Natural killer cell treated with Interleukin-12 subunit alpha and Interleukin-12 subunit beta and Interleukin-15 and Interleukin-18, amount 100 ng/mL, for 72 hours (primary cell): ENCODE results near the gene TESMIN. TPM values are rescaled to one million over a fixed set of nuclear protein-coding genes. Genes with fewer than 3 reads are reported as not detected.

ENCODE experiments used
- ATAC-seq, 2 donors: fragments of 150-1000 bp; cut with Tn5 transposase in 1 of 2; sonication (Bioruptor Pico), chemical (Tn5 transposase) in 1 of 2; 2 replicates each; pipeline ENCODE4 v1.10.0; 2021
- DNase-seq: peaks from one replicate; pipeline ENCODE4 v3.0.0; 2022; ENCODE audit warnings: low spot score
- H3K27ac Mint-ChIP-seq, 2 donors: 1 replicate in 1 of 2; 2 replicates in 1 of 2; pipeline ENCODE4 v1.8.0; 2022; ENCODE audit warnings: mixed read lengths in 2 of 2, mild to moderate bottlenecking in 1 of 2, moderate library complexity in 1 of 2
- H3K27me3 Mint-ChIP-seq, 2 donors: 1 replicate in 1 of 2; 2 replicates in 1 of 2; pipeline ENCODE4 v1.8.0; 2022; ENCODE audit warnings: mixed read lengths in 2 of 2
- H3K36me3 Mint-ChIP-seq: one replicate; pipeline ENCODE4 v1.8.0; 2022; ENCODE audit warnings: mixed read lengths
- H3K4me1 Mint-ChIP-seq, 2 donors: 1 replicate in 1 of 2; 2 replicates in 1 of 2; pipeline ENCODE4 v1.8.0; 2022; ENCODE audit warnings: low read depth in 2 of 2, mixed read lengths in 2 of 2, mild to moderate bottlenecking in 1 of 2
- H3K4me3 Mint-ChIP-seq: one replicate; pipeline ENCODE4 v1.8.0; 2022; ENCODE audit warnings: mixed read lengths
- H3K9me3 Mint-ChIP-seq: 2 replicates; pipeline ENCODE4 v1.8.0; 2022; ENCODE audit warnings: mixed read lengths
- total RNA-seq, 2 donors: library from RNA; stranded (reverse); gene quantifications; one replicate each; pipeline ENCODE4 v1.2.3, GENCODE V29; 2022

The TESMIN gene
- total RNA-seq, 2 donors from 2014 or later = 0.98 to 4.9 TPM

- H3K27me3 Mint-ChIP-seq = no peaks in the 10 kb centered on the region
- H3K4me1 Mint-ChIP-seq = peaks cover 0 to 14% of the 10 kb centered on the region in 2 donors
- ATAC-seq = no peak
- no peak for DNase-seq
- no peak overlapping the region for H3K27ac Mint-ChIP-seq
- no peak overlapping the region for H3K4me3 Mint-ChIP-seq
- no peaks in the 10 kb centered on the region for H3K9me3 Mint-ChIP-seq
- H3K36me3 Mint-ChIP-seq = no peaks in the 10 kb centered on the region
Measured at GRCh38 chr11:68751004-68751325, 355 bp downstream of the TESMIN start.

- no peak for DNase-seq
- H3K4me1 Mint-ChIP-seq = peaks cover 0 to 14% of the 10 kb centered on the region in 2 donors
Measured at GRCh38 chr11:68750195-68751003, 921 bp downstream of the TESMIN start.

GRCh38 chr11:68749229-68750123, 1.8 kb downstream of the TESMIN start:
- Mint-ChIP-seq H3K27ac (peak overlapping the region; percentile 55 to 70), H3K4me1 (peaks cover 0 to 14% of the 10 kb centered on the region in 2 donors), H3K9me3 (no peaks in the 10 kb centered on the region), H3K36me3 (no peaks in the 10 kb centered on the region), H3K27me3 (no peaks in the 10 kb centered on the region), H3K4me3 (peak overlapping the region; percentile 26)
- DNase-seq (no peak), ATAC-seq (no peak)

More at GRCh38 chr11:68750195-68751003, 921 bp downstream of the TESMIN start:
- no peaks in the 10 kb centered on the region for H3K36me3 Mint-ChIP-seq
- peak overlapping the region; percentile 26 for H3K4me3 Mint-ChIP-seq
- ATAC-seq = no peak
- no peaks in the 10 kb centered on the region for H3K9me3 Mint-ChIP-seq
- H3K27ac Mint-ChIP-seq = peak overlapping the region; percentile 55 to 70
- no peaks in the 10 kb centered on the region for H3K27me3 Mint-ChIP-seq

DNA sequence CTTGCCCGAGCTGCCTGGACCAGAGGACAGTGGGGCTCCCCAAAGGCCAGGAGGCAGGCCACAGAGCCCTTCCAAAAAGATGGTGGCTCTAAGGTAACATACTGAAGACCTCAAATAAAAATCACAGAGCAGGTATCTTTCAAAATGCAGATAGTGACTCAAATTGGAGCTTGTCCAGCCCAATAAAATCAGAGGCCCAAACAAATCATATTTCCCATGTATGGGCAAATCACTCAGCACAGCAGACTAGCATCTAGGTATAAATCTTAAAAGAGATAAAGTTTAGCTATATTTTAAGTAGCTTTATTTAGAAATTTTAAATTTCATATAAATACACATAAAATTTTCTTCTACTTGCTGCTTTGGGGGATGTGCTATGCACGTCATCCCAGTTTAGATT, 3.3 kb downstream of the TESMIN start:
- Mint-ChIP-seq H3K36me3 (no peaks in the 10 kb centered on the region), H3K4me3 (no peak overlapping the region), H3K27me3 (no peaks in the 10 kb centered on the region), H3K4me1 (peaks cover 0 to 9% of the 10 kb centered on the region in 2 donors), H3K27ac (no peak overlapping the region), H3K9me3 (no peaks in the 10 kb centered on the region)
- ATAC-seq (no peak), DNase-seq (no peak)

DNA sequence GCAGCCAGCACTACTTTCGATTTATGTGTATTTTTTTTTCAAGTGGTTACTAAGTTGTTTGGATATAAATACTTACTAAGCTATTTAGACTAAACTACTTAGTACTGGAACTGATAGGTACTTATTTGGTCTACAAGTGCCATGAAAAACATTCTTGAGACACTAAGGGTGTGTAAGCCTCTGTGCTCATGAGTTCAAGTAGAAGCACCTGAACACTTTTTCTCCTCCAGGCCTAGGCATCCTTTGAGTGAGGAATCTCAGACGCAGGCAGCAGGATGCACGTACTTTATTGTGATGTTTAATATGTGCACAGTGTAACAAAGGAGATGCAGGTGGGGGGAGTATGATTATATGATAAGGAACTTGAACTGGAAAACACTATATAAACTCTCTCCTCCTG, 7.8 kb downstream of the TESMIN start:
- no peak for DNase-seq
- Mint-ChIP-seq H3K4me3 (no peak overlapping the region), H3K27ac (no peak overlapping the region), H3K27me3 (no peaks in the 10 kb centered on the region), H3K9me3 (no peaks in the 10 kb centered on the region), H3K36me3 (no peaks in the 10 kb centered on the region), H3K4me1 (no peaks in the 10 kb centered on the region)
- ATAC-seq = no peak

- H3K9me3 Mint-ChIP-seq = no peaks in the 10 kb centered on the region
- H3K27me3 Mint-ChIP-seq = no peaks in the 10 kb centered on the region
- H3K4me1 Mint-ChIP-seq = no peaks in the 10 kb centered on the region
- no peaks in the 10 kb centered on the region for H3K36me3 Mint-ChIP-seq
- no peak overlapping the region for H3K27ac Mint-ChIP-seq
- H3K4me3 Mint-ChIP-seq = no peak overlapping the region
- DNase-seq (no peak), ATAC-seq (no peak)
Measured at GRCh38 chr11:68741463-68741862, 9.9 kb downstream of the TESMIN start.

DNA sequence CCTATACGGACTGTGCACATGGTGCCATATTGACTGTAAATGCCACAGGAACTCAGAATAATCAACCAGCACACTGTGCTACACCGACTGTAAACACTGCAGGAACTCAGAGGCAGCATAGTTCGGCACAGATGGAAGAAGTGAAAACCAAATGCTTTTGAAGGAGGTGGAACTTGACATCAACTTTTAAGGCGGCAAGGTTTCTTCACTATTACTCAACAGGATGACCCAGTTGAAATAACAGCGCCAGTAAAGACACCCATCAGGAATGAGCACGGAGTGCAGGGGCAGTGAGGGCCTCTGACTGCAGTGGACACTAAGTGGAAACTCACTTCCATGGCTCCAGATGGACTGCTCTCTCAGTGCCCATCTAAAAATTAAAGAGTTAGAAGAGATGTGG, 15.7 kb downstream of the TESMIN start:
- Mint-ChIP-seq H3K9me3 (no peaks in the 10 kb centered on the region), H3K4me1 (no peaks in the 10 kb centered on the region), H3K27me3 (peaks cover 0 to 8% of the 10 kb centered on the region in 2 donors), H3K4me3 (no peak overlapping the region), H3K27ac (no peak overlapping the region), H3K36me3 (no peaks in the 10 kb centered on the region)
- DNase-seq (no peak), ATAC-seq (peak in 1 of 2 donors; percentile 25)

GRCh38 chr11:68735125-68735524, 16.2 kb downstream of the TESMIN start:
- no peaks in the 10 kb centered on the region for H3K9me3 Mint-ChIP-seq
- no peaks in the 10 kb centered on the region for H3K36me3 Mint-ChIP-seq
- H3K27ac Mint-ChIP-seq = no peak overlapping the region
- DNase-seq (no peak), ATAC-seq (peak; percentile 24 to 50)
- peaks cover 0 to 8% of the 10 kb centered on the region in 2 donors for H3K27me3 Mint-ChIP-seq
- H3K4me1 Mint-ChIP-seq = no peaks in the 10 kb centered on the region
- no peak overlapping the region for H3K4me3 Mint-ChIP-seq

DNA sequence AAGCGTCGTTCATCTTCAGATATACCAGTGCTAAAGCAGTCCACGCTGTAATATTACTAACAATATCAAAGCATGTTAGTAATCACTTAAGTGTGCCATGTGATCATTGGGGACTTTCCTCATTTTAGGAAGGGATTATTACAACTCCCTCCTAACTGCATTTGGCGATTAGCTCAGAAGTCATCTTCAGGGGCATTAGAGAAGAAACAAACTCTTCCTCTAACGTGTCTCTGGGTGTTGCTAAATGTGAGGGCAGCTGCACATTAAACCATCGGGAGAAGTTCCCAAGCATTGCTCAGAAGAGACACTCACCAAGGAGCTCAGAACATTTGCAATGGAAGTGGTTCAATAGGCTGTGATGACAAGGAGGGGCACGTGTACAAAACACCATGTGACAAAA, 17.2 kb downstream of the TESMIN start:
- no peaks in the 10 kb centered on the region for H3K36me3 Mint-ChIP-seq
- no peak overlapping the region for H3K4me3 Mint-ChIP-seq
- no peak for DNase-seq
- no peaks in the 10 kb centered on the region for H3K4me1 Mint-ChIP-seq
- no peak overlapping the region for H3K27ac Mint-ChIP-seq
- ATAC-seq = no peak
- peaks cover 0 to 8% of the 10 kb centered on the region in 2 donors for H3K27me3 Mint-ChIP-seq
- H3K9me3 Mint-ChIP-seq = no peaks in the 10 kb centered on the region

GRCh38 chr11:68727783-68728182, 23.5 kb downstream of the TESMIN start:
- DNase-seq (no peak), ATAC-seq (no peak)
- Mint-ChIP-seq H3K4me3 (no peak overlapping the region), H3K4me1 (no peaks in the 10 kb centered on the region), H3K27ac (no peak overlapping the region), H3K27me3 (peaks cover 0 to 15% of the 10 kb centered on the region in 2 donors), H3K36me3 (no peaks in the 10 kb centered on the region), H3K9me3 (no peaks in the 10 kb centered on the region)

GRCh38 chr11:68724293-68724692, 27.0 kb downstream of the TESMIN start:
- Mint-ChIP-seq H3K27ac (no peak overlapping the region), H3K4me3 (no peak overlapping the region), H3K9me3 (no peaks in the 10 kb centered on the region), H3K27me3 (peaks cover 27% of the 10 kb centered on the region in 2 donors), H3K4me1 (no peaks in the 10 kb centered on the region), H3K36me3 (no peaks in the 10 kb centered on the region)
- ATAC-seq (no peak), DNase-seq (no peak)

DNA sequence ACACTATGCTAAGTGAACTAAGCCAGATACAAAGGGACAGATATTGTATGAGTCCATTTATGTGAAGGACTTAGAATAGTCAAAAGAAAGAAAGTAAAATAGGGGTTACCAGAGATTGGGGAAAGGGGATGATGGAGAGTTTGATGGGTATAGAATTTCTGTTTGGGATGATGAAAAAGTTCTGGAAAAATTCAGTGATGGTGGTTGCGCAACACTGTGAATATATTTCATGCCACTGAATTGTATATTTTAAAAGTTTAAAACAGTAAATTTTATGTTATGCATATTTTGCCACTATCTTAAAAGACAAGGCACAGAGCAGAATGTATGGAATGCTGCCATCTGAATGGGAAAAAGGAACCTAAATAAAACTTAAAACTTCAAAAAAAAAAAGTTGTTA, 29.2 kb downstream of the TESMIN start:
- DNase-seq (no peak), ATAC-seq (no peak)
- H3K4me1 Mint-ChIP-seq = no peaks in the 10 kb centered on the region
- peaks cover 27 to 36% of the 10 kb centered on the region in 2 donors for H3K27me3 Mint-ChIP-seq
- H3K4me3 Mint-ChIP-seq = no peak overlapping the region
- no peaks in the 10 kb centered on the region for H3K9me3 Mint-ChIP-seq
- no peaks in the 10 kb centered on the region for H3K36me3 Mint-ChIP-seq
- no peak overlapping the region for H3K27ac Mint-ChIP-seq

DNA sequence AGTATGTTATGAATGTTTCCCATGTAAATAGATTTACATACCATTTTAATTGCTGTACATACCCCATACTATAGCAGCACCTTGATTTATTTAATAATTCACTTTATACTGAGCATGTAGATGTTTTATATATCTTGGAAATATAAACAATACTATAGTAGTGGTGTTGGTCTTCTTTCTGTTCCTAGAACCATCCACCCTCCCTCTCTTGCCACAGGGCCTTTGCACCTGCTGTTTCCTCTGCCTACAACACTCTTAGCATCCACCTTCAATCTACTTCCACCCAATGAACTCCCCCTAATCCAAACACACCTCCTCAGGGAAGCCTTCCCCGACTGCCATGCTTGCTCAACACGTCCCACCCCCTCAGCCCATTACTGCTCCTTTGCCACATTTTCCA, 30.2 kb downstream of the TESMIN start:
- H3K27ac Mint-ChIP-seq = no peak overlapping the region
- no peaks in the 10 kb centered on the region for H3K9me3 Mint-ChIP-seq
- no peaks in the 10 kb centered on the region for H3K4me1 Mint-ChIP-seq
- H3K36me3 Mint-ChIP-seq = no peaks in the 10 kb centered on the region
- H3K4me3 Mint-ChIP-seq = no peak overlapping the region
- ATAC-seq (no peak), DNase-seq (no peak)
- peaks cover 27 to 38% of the 10 kb centered on the region in 2 donors for H3K27me3 Mint-ChIP-seq

- DNase-seq (no peak), ATAC-seq (no peak)
- Mint-ChIP-seq H3K9me3 (no peaks in the 10 kb centered on the region), H3K27ac (no peak overlapping the region), H3K4me3 (no peak overlapping the region), H3K36me3 (no peaks in the 10 kb centered on the region), H3K4me1 (no peaks in the 10 kb centered on the region), H3K27me3 (peaks cover 16 to 19% of the 10 kb centered on the region in 2 donors)
Measured at GRCh38 chr11:68715456-68716122, 35.7 kb downstream of the TESMIN start.
